ENCODE data around the gene NUCB1. TPM values are rescaled to one million over a fixed set of nuclear protein-coding genes. Genes with fewer than 3 reads are reported as not detected.

The NUCB1 gene
- total RNA-seq, 1 experiment from 2014 or later, result 162 TPM

DNA sequence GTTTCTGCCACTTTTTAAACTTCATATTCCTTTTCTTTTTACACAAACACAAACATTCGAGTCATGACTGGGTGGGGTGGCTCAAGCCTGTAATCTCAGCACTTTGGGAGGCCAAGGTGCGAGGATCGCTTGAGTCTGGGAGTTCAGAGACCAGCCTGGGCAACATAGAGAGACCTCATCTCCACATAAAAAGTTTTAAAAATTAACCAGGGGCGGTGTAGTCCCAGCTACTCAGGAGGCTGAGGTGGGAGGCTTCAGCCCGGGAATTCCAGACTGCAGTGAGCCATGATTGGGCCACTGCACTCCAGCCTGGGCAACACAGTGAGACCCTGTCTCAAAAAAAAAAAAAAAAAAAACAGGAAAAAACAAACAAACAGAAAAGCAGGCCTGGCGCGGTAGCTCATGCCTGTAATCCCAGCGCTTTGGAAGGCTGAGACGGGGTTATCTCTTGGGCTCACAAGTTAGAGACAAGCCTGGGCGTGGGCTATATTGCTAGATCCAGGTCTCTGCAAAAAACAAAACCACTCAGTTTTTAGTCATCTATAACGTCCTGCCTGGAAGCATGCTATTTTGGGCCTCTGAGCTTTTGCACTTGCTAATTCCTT, 54.0 kb downstream of the NUCB1 start:
- H3K4me3 Mint-ChIP-seq (ENCODE audit: low read depth, unreplicated experiment), result peak overlapping the region; percentile 72
- peaks cover 51% of the 10 kb centered on the region for H3K36me3 Mint-ChIP-seq (ENCODE audit: insufficient read depth, unreplicated experiment)
- TF ChIP-seq, protein P1, sequence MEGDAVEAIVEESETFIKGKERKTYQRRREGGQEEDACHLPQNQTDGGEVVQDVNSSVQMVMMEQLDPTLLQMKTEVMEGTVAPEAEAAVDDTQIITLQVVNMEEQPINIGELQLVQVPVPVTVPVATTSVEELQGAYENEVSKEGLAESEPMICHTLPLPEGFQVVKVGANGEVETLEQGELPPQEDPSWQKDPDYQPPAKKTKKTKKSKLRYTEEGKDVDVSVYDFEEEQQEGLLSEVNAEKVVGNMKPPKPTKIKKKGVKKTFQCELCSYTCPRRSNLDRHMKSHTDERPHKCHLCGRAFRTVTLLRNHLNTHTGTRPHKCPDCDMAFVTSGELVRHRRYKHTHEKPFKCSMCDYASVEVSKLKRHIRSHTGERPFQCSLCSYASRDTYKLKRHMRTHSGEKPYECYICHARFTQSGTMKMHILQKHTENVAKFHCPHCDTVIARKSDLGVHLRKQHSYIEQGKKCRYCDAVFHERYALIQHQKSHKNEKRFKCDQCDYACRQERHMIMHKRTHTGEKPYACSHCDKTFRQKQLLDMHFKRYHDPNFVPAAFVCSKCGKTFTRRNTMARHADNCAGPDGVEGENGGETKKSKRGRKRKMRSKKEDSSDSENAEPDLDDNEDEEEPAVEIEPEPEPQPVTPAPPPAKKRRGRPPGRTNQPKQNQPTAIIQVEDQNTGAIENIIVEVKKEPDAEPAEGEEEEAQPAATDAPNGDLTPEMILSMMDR (IDR thresholded peaks at IDR 0.05; ENCODE audit: unreplicated experiment), result no peak
- CTCF ChIA-PET, result interaction anchor here (0.7 to 1.5 kb wide), 7 partner anchors 10 to 54 kb away, joined by 3 to 7 read pairs (median 4); partner anchors contain the start of genes GYS1, NUCB1 and RUVBL2
- no peaks in the 10 kb centered on the region for H3K27me3 Mint-ChIP-seq (ENCODE audit: unreplicated experiment)
- TSS peak; percentile 64 for BruUV-seq (replicated peaks)
- intact Hi-C loops (cut with micrococcal nuclease; ENCODE audit: unreplicated experiment), result no loop called here
- DNase-seq, result no peak
- H3K9me3 Mint-ChIP-seq (ENCODE audit: low read depth, unreplicated experiment), result no peaks in the 10 kb centered on the region
- H3K27ac Mint-ChIP-seq (ENCODE audit: unreplicated experiment), result peak overlapping the region; percentile 88
- peaks cover 24% of the 10 kb centered on the region for H3K4me1 Mint-ChIP-seq (ENCODE audit: low read depth, unreplicated experiment)

DNA sequence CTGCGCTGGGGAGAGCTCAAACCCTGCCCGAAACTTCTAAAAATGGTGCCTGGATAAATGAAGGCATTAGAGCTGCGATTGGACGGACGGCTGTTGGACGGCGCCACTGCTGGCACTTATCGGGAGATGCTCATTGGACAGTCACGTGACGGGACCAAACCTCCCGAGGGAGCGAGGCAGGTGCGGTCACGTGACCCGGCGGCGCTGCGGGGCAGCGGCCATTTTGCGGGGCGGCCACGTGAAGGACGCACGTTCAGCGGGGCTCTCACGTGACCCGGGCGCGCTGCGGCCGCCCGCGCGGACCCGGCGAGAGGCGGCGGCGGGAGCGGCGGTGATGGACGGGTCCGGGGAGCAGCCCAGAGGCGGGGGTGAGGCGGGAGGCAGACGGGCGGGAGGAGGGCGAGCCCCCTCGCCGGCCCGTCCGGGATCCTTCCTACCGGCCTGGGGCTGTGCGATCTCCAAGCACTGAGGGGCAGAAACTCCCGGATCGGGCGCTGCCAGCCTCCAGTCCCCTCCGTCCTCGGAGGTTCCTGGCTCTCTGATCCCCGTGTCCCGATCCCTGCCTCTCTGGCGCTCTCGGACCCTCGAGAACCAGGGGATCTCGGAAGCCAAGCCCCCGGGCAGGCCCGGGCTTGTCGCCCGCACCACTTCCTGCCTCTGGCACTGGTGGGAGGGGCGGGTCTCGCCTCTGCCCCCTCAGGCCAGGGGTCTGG, 54.6 kb downstream of the NUCB1 start, which contains the start of gene BAX:
Gene BAX, plus strand, starts transcription at position 281 of the 713 bp plus-strand sequence. Its CDS starts 54 bp downstream, at position 335.
- DNase-seq, result peak; percentile 99
- BruUV-seq (replicated peaks), result no TSS peak
- intact Hi-C loops (cut with micrococcal nuclease; ENCODE audit: unreplicated experiment), result no loop called here
- H3K4me1 Mint-ChIP-seq (ENCODE audit: low read depth, unreplicated experiment), result peaks cover 24% of the 10 kb centered on the region
- TF ChIP-seq, protein P1 (IDR thresholded peaks at IDR 0.05; ENCODE audit: unreplicated experiment), result no peak
- no peaks in the 10 kb centered on the region for H3K27me3 Mint-ChIP-seq (ENCODE audit: unreplicated experiment)
- H3K9me3 Mint-ChIP-seq (ENCODE audit: low read depth, unreplicated experiment), result no peaks in the 10 kb centered on the region
- H3K4me3 Mint-ChIP-seq (ENCODE audit: low read depth, unreplicated experiment), result peak within 1 kb of the TSS; percentile 72
- peak within 1 kb of the TSS; percentile 88 for H3K27ac Mint-ChIP-seq (ENCODE audit: unreplicated experiment)
- H3K36me3 Mint-ChIP-seq (ENCODE audit: insufficient read depth, unreplicated experiment), result peaks cover 57% of the 10 kb centered on the region
- CTCF ChIA-PET, result interaction anchor here (0.7 to 1.5 kb wide), 7 partner anchors 9 to 55 kb away, joined by 3 to 7 read pairs (median 4); partner anchors contain the start of genes GYS1, NUCB1 and RUVBL2

DNA sequence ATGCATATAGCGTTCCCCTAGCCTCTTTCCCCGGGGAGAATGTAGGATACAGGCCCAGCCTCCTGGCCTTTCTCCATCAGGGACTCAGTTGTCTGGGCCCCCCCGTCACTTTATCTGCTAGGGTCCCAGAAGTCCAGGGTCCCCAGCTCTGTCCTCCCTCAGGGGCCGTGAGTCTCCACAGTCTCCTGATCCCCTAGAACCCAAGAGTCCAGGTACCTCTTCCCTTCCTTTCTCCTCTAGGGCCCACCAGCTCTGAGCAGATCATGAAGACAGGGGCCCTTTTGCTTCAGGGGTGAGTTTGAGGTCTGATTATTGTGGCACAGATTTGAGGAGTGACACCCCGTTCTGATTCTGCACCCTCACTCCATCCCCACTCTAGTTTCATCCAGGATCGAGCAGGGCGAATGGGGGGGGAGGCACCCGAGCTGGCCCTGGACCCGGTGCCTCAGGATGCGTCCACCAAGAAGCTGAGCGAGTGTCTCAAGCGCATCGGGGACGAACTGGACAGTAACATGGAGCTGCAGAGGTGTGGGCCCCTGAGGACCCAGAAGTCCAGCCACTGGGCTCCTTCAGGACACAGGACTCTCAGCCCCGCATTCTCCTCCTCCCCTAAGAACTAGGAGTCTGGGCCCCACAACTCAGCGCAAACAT, 55.3 kb downstream of the NUCB1 start:
- no TSS peak for BruUV-seq (replicated peaks)
- Mint-ChIP-seq H3K27me3 (ENCODE audit: unreplicated experiment) (no peaks in the 10 kb centered on the region), H3K9me3 (ENCODE audit: low read depth, unreplicated experiment) (no peaks in the 10 kb centered on the region), H3K4me1 (ENCODE audit: low read depth, unreplicated experiment) (peaks cover 24% of the 10 kb centered on the region), H3K27ac (ENCODE audit: unreplicated experiment) (peak overlapping the region; percentile 83), H3K36me3 (ENCODE audit: insufficient read depth, unreplicated experiment) (peaks cover 61% of the 10 kb centered on the region), H3K4me3 (ENCODE audit: low read depth, unreplicated experiment) (peak overlapping the region; percentile 72)
- intact Hi-C loops (cut with micrococcal nuclease; ENCODE audit: unreplicated experiment), result no loop called here
- TF ChIP-seq, protein P1 (IDR thresholded peaks at IDR 0.05; ENCODE audit: unreplicated experiment), result no peak
- no peak for DNase-seq
- CTCF ChIA-PET, result interaction anchor here (1.1 to 1.5 kb wide), 2 partner anchors 9 to 38 kb away, joined by 3 to 4 read pairs; partner anchors contain the start of genes GYS1 and RUVBL2

DNA sequence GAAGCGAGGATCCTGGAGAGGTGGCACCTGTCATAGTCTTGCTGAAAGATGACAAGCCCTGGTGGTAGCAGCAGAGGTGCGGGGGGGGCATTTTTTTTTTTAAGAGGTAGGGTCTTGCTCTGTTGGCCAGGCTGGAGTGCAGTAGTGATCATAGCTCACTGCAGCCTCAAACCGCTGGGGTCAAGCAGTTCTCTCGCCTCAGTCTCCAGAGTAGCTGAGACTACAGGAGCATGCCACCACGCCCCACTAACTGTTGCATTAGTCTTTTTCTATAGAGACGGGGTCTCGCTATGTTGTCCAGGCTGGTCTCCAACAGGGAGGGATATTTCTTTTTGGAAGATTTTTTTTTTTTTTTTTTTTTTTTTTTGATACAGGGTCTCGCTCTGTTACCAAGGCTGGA, 57.9 kb downstream of the NUCB1 start:
- CTCF ChIA-PET, result interaction anchor here (0.7 kb wide), 1 partner anchor 147 kb away, joined by 8 read pairs; no protein-coding TSS in a partner anchor
- Mint-ChIP-seq H3K27me3 (ENCODE audit: unreplicated experiment) (no peaks in the 10 kb centered on the region), H3K4me3 (ENCODE audit: low read depth, unreplicated experiment) (no peak overlapping the region), H3K4me1 (ENCODE audit: low read depth, unreplicated experiment) (peaks cover 47% of the 10 kb centered on the region), H3K27ac (ENCODE audit: unreplicated experiment) (no peak overlapping the region), H3K36me3 (ENCODE audit: insufficient read depth, unreplicated experiment) (peaks cover 87% of the 10 kb centered on the region), H3K9me3 (ENCODE audit: low read depth, unreplicated experiment) (no peaks in the 10 kb centered on the region)
- TF ChIP-seq, protein P1 (IDR thresholded peaks at IDR 0.05; ENCODE audit: unreplicated experiment), result no peak
- no peak for DNase-seq
- intact Hi-C loops (cut with micrococcal nuclease; ENCODE audit: unreplicated experiment), result no loop called here
- no TSS peak for BruUV-seq (replicated peaks)

Data from Calu3 (cell line).